GM21423 (cell line): Measurements from ENCODE around the gene PRPF18.

Experiments used
- ATAC-seq: cut with Tn5 transposase; IDR thresholded peaks from one replicate; pipeline ENCODE4 v1.9.1; 2021; ENCODE audit warnings: mild to moderate bottlenecking, moderate library complexity; ENCODE audit not compliant: unreplicated experiment

The PRPF18 gene

GRCh38 chr10:13637303-13637856, 50.6 kb downstream of the PRPF18 start:
- no peak for ATAC-seq

GRCh38 chr10:13637894-13638293, 51.1 kb downstream of the PRPF18 start:
- no peak for ATAC-seq

DNA sequence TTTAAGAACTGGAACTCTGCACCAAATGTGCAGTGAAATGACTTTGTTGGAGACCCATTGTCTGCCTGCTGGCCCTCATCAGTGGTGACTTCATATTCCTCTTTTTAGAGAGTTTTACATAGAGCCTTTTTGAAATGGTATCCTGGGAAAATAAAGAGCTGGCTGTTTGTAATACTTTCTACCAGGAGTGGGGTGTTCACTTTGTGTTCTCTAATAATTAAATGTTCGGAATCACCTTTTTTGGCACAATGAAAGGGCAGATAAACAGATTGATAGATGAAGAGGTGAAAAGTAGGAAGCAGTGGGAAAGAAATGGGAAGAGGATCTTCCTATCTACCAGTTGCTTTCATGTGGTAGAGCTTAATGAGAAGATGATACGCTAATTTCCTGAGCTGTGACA, 55.5 kb downstream of the PRPF18 start:
- no peak for ATAC-seq

- no peak for ATAC-seq
Measured at GRCh38 chr10:13643016-13643415, 56.3 kb downstream of the PRPF18 start.

DNA sequence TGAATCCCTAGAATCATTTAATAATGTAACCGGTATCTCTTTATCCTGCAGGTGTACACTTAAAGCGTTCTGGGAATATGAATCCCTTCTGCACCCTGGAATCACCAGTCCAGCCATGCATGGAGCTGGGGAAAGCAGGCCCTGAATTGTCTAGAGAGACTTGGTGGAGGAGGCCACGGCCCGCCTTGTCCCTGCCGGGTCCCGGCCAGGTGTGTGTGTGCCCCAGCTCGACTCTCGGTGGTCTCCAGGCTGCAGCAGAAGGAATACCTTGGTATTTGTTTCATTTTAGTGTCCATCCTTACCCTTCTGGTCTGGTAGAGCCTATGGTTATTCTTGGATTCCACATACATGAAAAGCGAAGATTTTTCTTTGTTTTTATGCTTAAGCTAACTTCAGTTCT, 58.1 kb downstream of the PRPF18 start:
- ATAC-seq, result no peak

DNA sequence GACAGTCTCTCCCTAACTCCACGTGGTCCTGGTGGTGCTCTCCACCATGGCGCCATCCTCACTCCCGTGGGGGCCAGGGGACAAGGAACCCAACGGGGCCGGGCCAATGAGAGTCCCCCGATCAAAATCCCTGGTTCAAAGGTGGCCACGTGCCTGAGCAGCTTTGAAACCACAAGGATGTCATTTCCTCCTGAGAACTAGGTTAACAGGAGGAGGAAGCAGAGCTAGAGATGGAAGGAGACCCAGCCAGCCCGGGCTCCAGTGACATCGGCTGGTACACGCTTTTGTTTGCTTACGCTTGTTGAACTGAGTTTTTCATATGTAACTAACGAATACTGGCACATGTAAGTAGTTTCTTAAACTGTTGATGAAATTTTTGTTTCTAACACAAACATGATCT, 61.7 kb downstream of the PRPF18 start:
- no peak for ATAC-seq

DNA sequence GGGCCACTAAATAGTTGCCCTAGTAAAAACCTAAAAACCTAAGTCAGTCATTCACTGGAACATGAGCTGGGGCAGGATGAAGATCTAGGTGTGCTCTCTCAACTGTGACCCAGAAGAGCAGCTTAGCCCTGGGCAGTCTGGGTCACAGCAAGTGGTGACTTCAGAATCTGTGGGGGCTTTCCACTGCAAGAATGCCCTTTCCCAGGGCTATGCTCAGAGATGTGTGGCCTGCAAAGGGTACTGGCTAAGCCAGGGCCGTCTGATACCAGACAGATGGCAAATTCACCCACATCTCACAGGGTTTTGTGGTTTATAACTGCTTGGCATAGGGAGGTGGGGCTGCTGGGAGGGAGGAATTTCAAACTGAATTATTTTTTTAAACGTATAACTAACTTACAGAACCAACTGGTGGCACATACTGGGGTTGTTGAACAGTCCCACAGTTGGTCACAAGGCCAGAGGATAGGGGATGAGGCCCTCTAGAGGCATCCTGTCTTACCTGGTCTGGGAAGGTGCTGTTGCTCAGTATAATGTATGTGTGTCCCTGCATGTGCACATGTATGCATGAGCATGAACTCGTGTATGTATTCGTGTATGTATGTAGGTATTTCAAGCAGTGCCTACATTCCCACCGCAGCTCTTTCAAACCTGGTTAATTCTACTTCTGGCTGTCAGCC, 63.2 kb downstream of the PRPF18 start:
- ATAC-seq, result no peak

DNA sequence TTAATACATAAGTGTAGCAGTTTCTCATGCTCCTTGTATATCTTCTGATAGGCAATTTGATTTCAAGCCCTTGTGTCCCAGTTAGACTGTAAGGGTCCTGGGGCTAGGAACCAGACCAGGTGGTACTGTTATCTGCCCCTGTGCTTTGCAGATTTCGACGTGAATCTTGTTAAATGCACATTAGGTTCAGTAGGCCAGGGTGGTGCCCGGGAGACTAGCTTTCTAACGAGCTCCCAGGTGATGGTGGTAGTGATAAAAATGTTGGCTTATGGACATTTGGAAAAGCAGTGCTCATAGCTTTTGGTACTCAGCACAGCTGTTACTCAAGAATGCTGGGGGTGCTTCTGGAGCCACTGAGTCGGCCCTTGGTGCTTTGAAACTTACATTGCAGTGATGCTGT, 64.2 kb downstream of the PRPF18 start:
- no peak for ATAC-seq

DNA sequence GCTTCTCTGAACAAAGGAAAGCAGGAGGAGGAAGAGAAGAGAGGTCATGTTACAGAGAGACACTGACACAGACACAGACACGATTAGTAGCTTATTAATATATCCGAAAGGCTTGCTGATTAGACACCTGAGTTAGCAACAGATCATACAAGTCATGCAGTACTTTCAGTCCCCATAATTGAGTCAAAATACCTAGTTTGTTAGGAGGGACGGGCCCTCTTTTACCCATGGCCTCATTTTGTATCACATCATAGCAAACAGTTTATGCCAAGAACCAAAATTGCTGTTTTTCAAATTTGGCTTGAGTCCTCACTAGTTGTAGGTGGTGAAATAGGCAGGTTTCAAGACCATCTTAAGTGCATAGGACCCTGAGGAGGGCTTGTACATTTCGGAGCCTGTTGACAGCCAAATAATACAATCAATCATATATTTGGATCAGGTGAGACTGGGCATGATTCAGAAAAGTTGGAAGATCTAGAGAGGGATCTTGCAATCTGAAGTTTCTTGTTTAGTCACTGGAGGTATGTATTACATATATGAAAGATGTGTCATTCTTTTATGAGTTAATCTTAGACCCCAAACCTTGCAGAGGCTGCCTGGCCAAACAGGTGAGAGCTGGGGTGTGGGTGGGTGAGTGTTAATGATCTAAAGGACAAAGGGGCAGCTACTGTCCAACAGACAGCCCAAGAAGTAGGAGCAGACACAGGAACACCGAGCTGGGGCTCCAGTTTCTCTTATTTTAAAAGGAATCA, 65.4 kb downstream of the PRPF18 start:
- no peak for ATAC-seq

DNA sequence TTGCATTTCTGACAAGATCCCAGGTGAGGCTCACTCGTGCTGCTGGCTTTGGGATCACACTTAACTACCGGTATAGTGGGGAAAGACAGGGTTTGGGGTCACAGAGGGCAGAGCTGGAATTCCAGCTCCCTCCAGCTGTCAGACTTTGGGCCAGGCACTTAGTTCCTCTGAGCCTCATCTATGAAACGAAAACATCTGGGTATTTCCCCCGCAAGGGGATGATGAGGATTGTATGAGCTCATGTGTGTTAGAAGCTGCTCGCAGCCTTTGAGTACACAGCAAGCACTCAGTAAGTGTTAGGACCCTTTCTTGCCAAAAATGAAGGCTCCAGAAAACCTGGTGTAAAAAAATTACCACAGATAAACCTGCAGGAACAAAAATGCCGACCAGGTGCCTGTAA, 66.1 kb downstream of the PRPF18 start:
- no peak for ATAC-seq

DNA sequence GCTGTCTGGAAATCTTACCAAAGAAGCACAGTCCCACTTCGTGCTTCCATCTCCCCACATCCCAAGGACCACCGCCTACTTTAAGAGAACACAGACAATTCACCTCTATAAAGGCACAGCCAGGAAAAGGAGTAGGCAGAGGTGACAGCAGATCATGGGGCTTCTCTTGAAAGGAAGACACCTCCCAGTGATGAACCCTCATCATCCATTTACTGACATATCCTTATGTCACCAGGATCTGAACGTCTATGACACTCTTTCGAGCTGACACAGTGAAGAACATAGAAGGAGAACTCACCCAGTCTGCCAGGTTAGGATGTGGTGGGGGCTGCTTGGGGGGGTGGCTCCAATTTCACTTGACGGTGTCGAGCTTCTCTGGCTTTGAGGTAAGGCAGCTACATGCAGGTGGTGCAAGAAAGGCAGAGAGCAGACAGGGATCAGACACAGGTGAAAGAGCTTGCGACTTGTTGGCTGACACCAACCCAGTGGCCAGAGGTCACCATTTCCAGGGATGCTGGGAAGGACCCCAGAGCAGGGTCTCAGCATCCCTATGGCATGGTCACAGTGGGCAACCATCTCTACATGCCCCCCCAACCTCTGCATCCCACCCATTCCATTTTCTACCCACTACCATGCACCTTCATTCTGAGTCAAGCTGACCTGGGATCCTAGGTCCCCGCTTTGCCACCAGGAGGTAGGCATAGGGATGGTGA, 67.5 kb downstream of the PRPF18 start:
- ATAC-seq, result no peak

- no peak for ATAC-seq
Measured at GRCh38 chr10:13654846-13655245, 68.1 kb downstream of the PRPF18 start.

DNA sequence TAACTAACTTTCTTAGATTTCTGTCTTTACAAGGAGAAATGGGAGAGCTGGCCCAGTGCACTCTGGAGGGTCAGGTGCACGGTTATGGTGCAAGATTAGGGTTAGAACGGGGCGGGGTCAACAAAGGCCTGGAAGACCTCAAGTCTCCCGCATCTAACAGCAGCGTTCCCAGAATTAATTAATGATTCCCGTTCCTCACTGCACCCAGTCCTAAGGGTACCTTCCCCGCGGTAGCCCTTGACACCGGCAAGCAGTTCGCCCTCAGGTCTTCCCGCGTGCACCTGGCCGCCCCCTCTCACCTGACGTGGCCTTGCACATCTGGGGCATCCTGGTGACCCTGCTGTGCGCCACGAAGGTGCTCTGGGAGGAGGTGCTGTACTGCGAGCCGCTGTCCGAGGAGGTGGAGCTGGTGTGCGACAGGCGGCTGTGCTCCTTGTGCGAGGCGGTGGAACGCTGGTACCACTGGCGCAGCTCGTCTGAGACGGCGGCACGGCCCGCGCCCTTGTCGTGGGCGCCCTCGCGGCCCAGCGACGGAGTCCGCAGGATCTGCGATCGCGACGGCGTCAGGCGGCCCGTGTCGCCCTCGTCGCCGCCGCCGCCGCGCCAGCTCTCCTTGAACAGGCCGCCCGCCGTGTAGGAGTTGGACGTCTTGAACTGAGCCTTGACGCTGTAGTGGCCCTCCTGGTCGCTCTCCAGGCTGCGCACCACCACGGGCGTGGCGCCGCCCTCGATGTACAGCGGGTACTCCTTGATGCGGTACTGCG, 69.8 kb downstream of the PRPF18 start:
- ATAC-seq, result no peak

- ATAC-seq, result no peak
Measured at GRCh38 chr10:13657101-13657680, 70.4 kb downstream of the PRPF18 start.

GRCh38 chr10:13658264-13658663, 71.5 kb downstream of the PRPF18 start:
- ATAC-seq, result no peak

GRCh38 chr10:13658871-13659685, 72.3 kb downstream of the PRPF18 start:
- no peak for ATAC-seq

DNA sequence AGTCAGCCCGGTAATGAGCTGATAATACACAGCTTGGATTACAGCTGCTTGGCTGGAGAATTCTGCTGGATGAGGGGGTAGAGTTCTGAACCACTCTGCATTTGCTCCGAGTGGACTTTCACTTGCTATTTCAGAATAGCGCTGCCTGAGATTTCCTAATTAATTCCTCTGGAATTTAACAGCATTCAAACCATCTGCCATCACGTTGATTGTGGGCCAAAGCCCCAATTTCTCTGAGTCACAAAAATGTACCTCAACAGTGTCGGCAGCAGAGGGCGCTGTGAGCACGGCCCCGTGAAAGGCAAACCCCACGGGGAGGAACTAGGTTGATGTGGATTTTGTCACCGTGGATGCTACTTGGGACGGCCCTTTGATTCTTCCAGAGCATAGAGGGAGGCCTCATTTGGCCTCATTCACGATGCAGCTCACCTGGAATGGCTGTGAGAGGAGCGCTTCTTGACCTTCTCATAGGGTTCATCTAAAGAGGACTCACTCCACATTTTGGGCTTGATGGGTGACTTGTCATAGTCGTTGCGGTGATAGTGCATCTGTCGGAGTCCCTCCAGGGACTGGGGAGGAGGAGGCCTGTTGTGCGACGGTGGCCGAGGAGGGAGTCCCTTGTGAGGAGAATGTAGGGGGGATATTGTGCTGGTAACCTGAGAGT, 73.3 kb downstream of the PRPF18 start:
- no peak for ATAC-seq

GRCh38 chr10:13660551-13660920, 73.8 kb downstream of the PRPF18 start:
- no peak for ATAC-seq

- no peak for ATAC-seq
Measured at GRCh38 chr10:13661256-13661655, 74.5 kb downstream of the PRPF18 start.
